GM12878 (cell line): ENCODE results near the gene LYSMD2.

Experiments used
- EP300 ChIP-seq, 2 experiments: fragments of 150-350 bp in 1 of 2; IDR thresholded peaks; 2 replicates each; pipeline ENCODE4 v1.6.1; 2011 to 2012; ENCODE audit warnings: low read depth in 2 of 2, low read length in 2 of 2, borderline replicate concordance in 1 of 2, improper control_type of control experiment in 1 of 2, inconsistent platforms in 1 of 2; ENCODE audit not compliant: control insufficient read depth in 1 of 2
- NBN ChIP-seq: fragments of 450-650 bp; IDR thresholded peaks from 2 replicates; pipeline ENCODE4 v1.6.1; 2016
- POLR2A ChIP-seq: IDR thresholded peaks from 2 replicates; pipeline ENCODE4 v1.6.1; 2011; ENCODE audit warnings: low read depth, mild to moderate bottlenecking, low read length
- RAD21 ChIP-seq: IDR thresholded peaks from 2 replicates; pipeline ENCODE4 v1.6.1; 2011; ENCODE audit warnings: mild to moderate bottlenecking, low read depth, low read length, moderate library complexity; ENCODE audit not compliant: insufficient read depth
- TF ChIP-seq, protein P1 (sequence below), 3 experiments: IDR thresholded peaks in 2 of 3; conservative IDR thresholded peaks in 1 of 3; 2 replicates each; pipeline ENCODE4 v1.5.1; 2011; ENCODE audit warnings: low read depth in 3 of 3, low read length in 3 of 3, mild to moderate bottlenecking in 3 of 3, control low read depth in 2 of 3, moderate library complexity in 2 of 3, inconsistent platforms in 1 of 3, mixed read lengths in 1 of 3; ENCODE audit not compliant: control insufficient read depth in 2 of 3, insufficient read depth in 1 of 3; ENCODE audit errors: extremely low read depth in 1 of 3
- TF ChIP-seq, protein P2 (sequence below): IDR thresholded peaks from 2 replicates; pipeline ENCODE4 v1.6.1; 2012; ENCODE audit warnings: low read depth, low read length, improper control_type of control experiment

DNA sequence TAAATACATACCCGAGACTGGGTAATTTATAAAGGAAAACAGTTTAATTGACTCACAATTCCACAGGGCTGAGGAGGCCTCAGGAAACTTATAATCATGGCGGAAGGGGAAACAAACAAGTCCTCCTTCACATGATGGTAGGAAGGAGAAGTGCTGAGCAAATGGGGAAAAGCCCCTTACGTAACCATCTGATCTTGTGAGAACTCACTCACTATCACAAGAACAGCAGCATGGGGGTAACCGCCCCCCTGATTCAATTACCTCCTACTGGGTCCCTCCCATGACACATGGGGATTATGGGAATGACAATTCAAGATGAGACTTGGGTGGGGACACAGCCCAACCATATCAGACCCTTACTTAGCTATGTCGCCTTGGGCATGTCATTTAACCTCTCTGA is 28.4 kb downstream of the LYSMD2 start:
- TF ChIP-seq, protein P1, sequence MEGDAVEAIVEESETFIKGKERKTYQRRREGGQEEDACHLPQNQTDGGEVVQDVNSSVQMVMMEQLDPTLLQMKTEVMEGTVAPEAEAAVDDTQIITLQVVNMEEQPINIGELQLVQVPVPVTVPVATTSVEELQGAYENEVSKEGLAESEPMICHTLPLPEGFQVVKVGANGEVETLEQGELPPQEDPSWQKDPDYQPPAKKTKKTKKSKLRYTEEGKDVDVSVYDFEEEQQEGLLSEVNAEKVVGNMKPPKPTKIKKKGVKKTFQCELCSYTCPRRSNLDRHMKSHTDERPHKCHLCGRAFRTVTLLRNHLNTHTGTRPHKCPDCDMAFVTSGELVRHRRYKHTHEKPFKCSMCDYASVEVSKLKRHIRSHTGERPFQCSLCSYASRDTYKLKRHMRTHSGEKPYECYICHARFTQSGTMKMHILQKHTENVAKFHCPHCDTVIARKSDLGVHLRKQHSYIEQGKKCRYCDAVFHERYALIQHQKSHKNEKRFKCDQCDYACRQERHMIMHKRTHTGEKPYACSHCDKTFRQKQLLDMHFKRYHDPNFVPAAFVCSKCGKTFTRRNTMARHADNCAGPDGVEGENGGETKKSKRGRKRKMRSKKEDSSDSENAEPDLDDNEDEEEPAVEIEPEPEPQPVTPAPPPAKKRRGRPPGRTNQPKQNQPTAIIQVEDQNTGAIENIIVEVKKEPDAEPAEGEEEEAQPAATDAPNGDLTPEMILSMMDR (IDR thresholded peaks at IDR 0.05 in 2 of 3, conservative IDR thresholded peaks at IDR 0.05 in 1 of 3; ENCODE audit: control insufficient read depth in 2 of 3, extremely low read depth in 1 of 3, insufficient read depth in 1 of 3, low read depth in 3 of 3, low read length in 3 of 3), result no peak
- TF ChIP-seq POLR2A, result no peak
- no peak for TF ChIP-seq RAD21
- TF ChIP-seq, protein P2, sequence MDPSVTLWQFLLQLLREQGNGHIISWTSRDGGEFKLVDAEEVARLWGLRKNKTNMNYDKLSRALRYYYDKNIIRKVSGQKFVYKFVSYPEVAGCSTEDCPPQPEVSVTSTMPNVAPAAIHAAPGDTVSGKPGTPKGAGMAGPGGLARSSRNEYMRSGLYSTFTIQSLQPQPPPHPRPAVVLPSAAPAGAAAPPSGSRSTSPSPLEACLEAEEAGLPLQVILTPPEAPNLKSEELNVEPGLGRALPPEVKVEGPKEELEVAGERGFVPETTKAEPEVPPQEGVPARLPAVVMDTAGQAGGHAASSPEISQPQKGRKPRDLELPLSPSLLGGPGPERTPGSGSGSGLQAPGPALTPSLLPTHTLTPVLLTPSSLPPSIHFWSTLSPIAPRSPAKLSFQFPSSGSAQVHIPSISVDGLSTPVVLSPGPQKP, result no peak
- no peak for TF ChIP-seq NBN
- no peak for TF ChIP-seq EP300 (IDR thresholded peaks at IDR 0.05; ENCODE audit: borderline replicate concordance in 1 of 2, control insufficient read depth in 1 of 2, low read depth in 2 of 2, low read length in 2 of 2)
